Astrocyte (in vitro differentiated cells and primary cell): ENCODE data around the gene C13orf46.

Source experiments
- EZH2 ChIP-seq: IDR thresholded peaks from 2 replicates; pipeline ENCODE4 v1.6.1; 2012; ENCODE audit warnings: mild to moderate bottlenecking, low read length, inconsistent platforms; ENCODE audit not compliant: insufficient read depth
- TF ChIP-seq, protein P1 (sequence below): IDR thresholded peaks from 2 replicates; pipeline ENCODE4 v1.5.1; 2011; ENCODE audit warnings: low read depth, mild to moderate bottlenecking, inconsistent platforms, low read length, moderate library complexity; ENCODE audit not compliant: insufficient read depth

DNA sequence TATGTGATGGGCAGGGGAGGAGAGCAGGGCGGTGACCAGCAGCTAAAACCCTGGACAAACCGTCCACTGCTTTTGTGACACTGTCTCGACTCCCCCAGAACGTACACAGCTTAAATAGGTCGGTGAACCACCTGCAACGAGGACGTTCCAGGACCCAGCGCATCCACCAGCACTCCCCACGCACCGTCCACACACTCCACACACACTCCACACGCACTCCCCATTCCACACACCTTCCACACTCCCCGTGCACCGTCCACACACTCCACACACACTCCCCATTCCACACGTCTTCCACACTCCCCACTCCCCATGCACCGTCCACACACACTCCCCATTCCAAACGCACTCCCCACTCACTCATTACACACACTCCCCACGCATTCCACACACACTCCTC, 38.3 kb upstream of the C13orf46 start:
- TF ChIP-seq, protein P1, sequence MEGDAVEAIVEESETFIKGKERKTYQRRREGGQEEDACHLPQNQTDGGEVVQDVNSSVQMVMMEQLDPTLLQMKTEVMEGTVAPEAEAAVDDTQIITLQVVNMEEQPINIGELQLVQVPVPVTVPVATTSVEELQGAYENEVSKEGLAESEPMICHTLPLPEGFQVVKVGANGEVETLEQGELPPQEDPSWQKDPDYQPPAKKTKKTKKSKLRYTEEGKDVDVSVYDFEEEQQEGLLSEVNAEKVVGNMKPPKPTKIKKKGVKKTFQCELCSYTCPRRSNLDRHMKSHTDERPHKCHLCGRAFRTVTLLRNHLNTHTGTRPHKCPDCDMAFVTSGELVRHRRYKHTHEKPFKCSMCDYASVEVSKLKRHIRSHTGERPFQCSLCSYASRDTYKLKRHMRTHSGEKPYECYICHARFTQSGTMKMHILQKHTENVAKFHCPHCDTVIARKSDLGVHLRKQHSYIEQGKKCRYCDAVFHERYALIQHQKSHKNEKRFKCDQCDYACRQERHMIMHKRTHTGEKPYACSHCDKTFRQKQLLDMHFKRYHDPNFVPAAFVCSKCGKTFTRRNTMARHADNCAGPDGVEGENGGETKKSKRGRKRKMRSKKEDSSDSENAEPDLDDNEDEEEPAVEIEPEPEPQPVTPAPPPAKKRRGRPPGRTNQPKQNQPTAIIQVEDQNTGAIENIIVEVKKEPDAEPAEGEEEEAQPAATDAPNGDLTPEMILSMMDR: no peak
- TF ChIP-seq EZH2: no peak
